ENCODE measurements around the gene SLC38A3. TPM values are rescaled to one million over a fixed set of nuclear protein-coding genes. Genes with fewer than 3 reads are reported as not detected.
A peak's percentile ranks its signal among the peaks of the same experiment; 100 is the strongest.

The SLC38A3 gene
- total and polyA plus RNA-seq, 4 experiments from 2014 or later, result not detected

- POLR2A ChIA-PET (ENCODE audit: partially characterized antibody), result no interaction called here
These were observed 44.5 kb upstream of the SLC38A3 start for GRCh38 chr3:50160561-50160983.

GRCh38 chr3:50161320-50161719 is 43.8 kb upstream of the SLC38A3 start:
- Mint-ChIP-seq H3K4me3 (no peak overlapping the region), H3K36me3 (no peaks in the 10 kb centered on the region), H3K27me3 (peaks cover 2 to 10% of the 10 kb centered on the region in 2 donors), H3K9me3 (no peaks in the 10 kb centered on the region), H3K4me1 (peaks cover 0 to 4% (median 0%) of the 10 kb centered on the region in 4 donors), H3K27ac (no peak overlapping the region)
- no peak for DNase-seq
- ChIA-PET POLR2A (ENCODE audit: partially characterized antibody) (no interaction called here), CTCF (ENCODE audit: partially characterized antibody) (no interaction called here)
- intact Hi-C loops (cut with micrococcal nuclease), result no loop called here
- Histone ChIP-seq H3K27ac (ENCODE audit: low read depth, low read length) (no peak overlapping the region), H3K4me1 (ENCODE audit: insufficient read depth, low read length) (peaks cover 1% of the 10 kb centered on the region), H3K4me3 (ENCODE audit: low read length in 2 of 2) (no peak overlapping the region), H3K36me3 (ENCODE audit: insufficient read depth, low read length) (no peaks in the 10 kb centered on the region), H3K27me3 (ENCODE audit: insufficient read depth, low read length) (no peaks in the 10 kb centered on the region), H3K9me3 (ENCODE audit: control insufficient read depth in 1 of 2, low read length in 2 of 2) (no peaks in the 10 kb centered on the region)

More at GRCh38 chr3:50160561-50160983, 44.5 kb upstream of the SLC38A3 start:
- intact Hi-C loops (cut with micrococcal nuclease), result no loop called here
- peaks cover 7% of the 10 kb centered on the region for H3K27me3 ChIP-seq (ENCODE audit: insufficient read depth, low read length)
- peaks cover 10 to 17% of the 10 kb centered on the region in 2 donors for H3K27me3 Mint-ChIP-seq
- no peaks in the 10 kb centered on the region for H3K36me3 Mint-ChIP-seq
- H3K27ac ChIP-seq (ENCODE audit: low read depth, low read length), result no peak overlapping the region
- CTCF ChIA-PET (ENCODE audit: partially characterized antibody), result no interaction called here
- DNase-seq, result peak in 1 of 5 donors; percentile 19
- no peak overlapping the region for H3K4me3 Mint-ChIP-seq
- H3K27ac Mint-ChIP-seq, result no peak overlapping the region
- peaks cover 9% of the 10 kb centered on the region for H3K4me1 ChIP-seq (ENCODE audit: insufficient read depth, low read length)
- H3K9me3 ChIP-seq (ENCODE audit: control insufficient read depth in 1 of 2, low read length in 2 of 2), result no peaks in the 10 kb centered on the region
- peaks cover 3 to 9% (median 5%) of the 10 kb centered on the region in 4 donors for H3K4me1 Mint-ChIP-seq
- no peaks in the 10 kb centered on the region for H3K36me3 ChIP-seq (ENCODE audit: insufficient read depth, low read length)
- H3K4me3 ChIP-seq (ENCODE audit: low read length in 2 of 2), result no peak overlapping the region
- H3K9me3 Mint-ChIP-seq, result no peaks in the 10 kb centered on the region

DNA sequence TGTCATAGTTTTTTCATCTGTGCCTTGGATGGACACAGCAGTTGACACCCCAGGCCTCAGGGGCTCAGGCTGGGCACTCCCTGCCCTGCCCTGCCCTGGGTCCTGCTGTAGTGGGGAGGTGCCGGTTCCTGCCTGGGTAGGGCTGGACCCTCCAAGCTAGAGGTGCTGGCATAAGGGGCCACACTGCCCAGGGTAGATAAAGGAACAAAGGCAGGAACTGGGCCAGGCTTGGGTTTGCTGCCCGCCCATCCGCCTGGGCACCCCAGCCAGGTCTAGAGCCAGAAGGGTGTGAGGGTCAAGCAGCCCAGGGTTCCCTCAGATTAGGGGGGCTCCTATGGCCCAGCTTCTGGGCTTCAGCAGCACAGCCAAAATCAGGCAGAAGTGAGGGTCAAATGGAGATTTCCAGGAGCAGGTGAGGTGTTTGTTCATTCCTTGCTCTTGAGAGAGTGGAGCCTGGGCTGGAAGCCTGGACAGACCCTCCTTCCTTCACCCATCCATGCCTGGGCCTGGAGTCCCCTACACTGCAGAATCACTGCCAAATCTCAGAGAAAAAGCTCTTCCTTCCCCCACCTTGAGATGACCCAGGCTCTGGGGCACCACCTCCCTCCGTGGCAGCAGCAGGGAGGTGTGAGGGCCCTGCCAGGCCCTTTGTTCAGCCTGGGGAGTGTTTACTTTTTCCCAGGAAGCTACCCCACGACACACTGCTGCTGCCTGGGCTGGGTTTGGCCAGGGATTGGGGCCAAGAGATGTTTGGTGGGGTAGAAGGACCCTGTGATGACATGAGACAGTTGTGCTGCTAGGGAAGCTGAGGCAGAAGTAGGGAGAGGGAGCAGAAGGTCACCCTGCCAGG is 42.8 kb upstream of the SLC38A3 start:
- CTCF ChIA-PET (ENCODE audit: partially characterized antibody), result no interaction called here
- intact Hi-C loops (cut with micrococcal nuclease), result no loop called here
- Mint-ChIP-seq H3K4me3 (no peak overlapping the region), H3K27ac (no peak overlapping the region), H3K4me1 (peaks cover 0 to 4% (median 0%) of the 10 kb centered on the region in 4 donors), H3K9me3 (no peaks in the 10 kb centered on the region), H3K27me3 (peaks cover 0 to 9% of the 10 kb centered on the region in 2 donors), H3K36me3 (no peaks in the 10 kb centered on the region)
- H3K4me3 ChIP-seq (ENCODE audit: low read length in 2 of 2), result no peak overlapping the region
- H3K9me3 ChIP-seq (ENCODE audit: control insufficient read depth in 1 of 2, low read length in 2 of 2), result no peaks in the 10 kb centered on the region
- no peaks in the 10 kb centered on the region for H3K36me3 ChIP-seq (ENCODE audit: insufficient read depth, low read length)
- no peaks in the 10 kb centered on the region for H3K27me3 ChIP-seq (ENCODE audit: insufficient read depth, low read length)
- no peaks in the 10 kb centered on the region for H3K4me1 ChIP-seq (ENCODE audit: insufficient read depth, low read length)
- H3K27ac ChIP-seq (ENCODE audit: low read depth, low read length), result no peak overlapping the region
- POLR2A ChIA-PET (ENCODE audit: partially characterized antibody), result no interaction called here
- peak in 1 of 5 donors; percentile 5 for DNase-seq

DNA sequence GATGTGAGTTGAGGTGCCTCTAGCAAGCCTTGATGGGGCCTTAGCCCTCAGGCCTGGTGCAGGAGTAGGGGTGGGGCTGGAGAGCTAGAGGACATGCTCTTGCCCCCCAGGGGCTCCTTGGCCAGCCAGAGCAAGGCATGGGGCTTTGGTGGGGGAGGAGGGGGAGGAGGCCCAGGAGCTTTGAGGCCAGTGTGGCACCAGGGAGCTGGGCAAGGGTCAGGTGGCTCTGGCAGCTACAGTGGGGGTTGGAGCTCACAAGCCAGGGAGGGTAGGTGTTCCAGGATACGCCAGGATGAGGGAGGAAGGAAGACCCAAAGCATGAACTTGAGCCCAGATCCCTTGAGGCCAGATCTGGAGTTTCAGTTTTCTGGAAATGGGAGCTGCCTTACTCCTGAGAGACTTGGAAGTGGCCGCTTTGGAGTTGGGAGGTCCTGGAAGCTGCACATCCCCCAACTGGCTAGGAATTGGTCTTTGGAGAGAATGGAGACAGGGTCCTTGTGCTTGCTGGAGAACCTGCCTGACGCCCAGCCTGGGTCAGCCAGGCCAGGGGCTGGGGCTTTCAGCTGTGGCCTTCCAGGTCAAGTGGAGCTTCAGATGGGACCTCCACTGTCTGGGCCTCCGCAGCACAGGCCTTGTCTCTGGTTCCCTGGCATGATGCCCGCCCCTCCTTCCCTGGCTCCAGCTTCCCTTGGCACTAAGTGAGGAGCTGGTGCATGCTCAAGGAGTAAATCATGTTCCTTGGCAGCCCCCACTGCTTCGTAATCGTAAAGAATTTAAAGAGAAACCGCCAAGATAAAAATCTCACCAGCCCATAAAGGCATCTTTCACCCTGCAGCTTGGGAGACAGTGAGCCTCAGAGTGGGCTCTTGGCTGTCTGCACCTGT is 41.3 kb upstream of the SLC38A3 start:
- peak in 1 of 5 donors; percentile 22 for DNase-seq
- H3K36me3 ChIP-seq (ENCODE audit: insufficient read depth, low read length), result no peaks in the 10 kb centered on the region
- no peaks in the 10 kb centered on the region for H3K9me3 ChIP-seq (ENCODE audit: control insufficient read depth in 1 of 2, low read length in 2 of 2)
- no peaks in the 10 kb centered on the region for H3K4me1 ChIP-seq (ENCODE audit: insufficient read depth, low read length)
- no peaks in the 10 kb centered on the region for H3K4me1 Mint-ChIP-seq
- no peak overlapping the region for H3K4me3 ChIP-seq (ENCODE audit: low read length in 2 of 2)
- no peaks in the 10 kb centered on the region for H3K9me3 Mint-ChIP-seq
- H3K27ac Mint-ChIP-seq, result no peak overlapping the region
- POLR2A ChIA-PET (ENCODE audit: partially characterized antibody), result no interaction called here
- H3K36me3 Mint-ChIP-seq, result no peaks in the 10 kb centered on the region
- CTCF ChIA-PET (ENCODE audit: partially characterized antibody), result no interaction called here
- no peaks in the 10 kb centered on the region for H3K27me3 ChIP-seq (ENCODE audit: insufficient read depth, low read length)
- peaks cover 0 to 6% of the 10 kb centered on the region in 2 donors for H3K27me3 Mint-ChIP-seq
- no peak overlapping the region for H3K27ac ChIP-seq (ENCODE audit: low read depth, low read length)
- intact Hi-C loops (cut with micrococcal nuclease), result no loop called here
- no peak overlapping the region for H3K4me3 Mint-ChIP-seq

DNA sequence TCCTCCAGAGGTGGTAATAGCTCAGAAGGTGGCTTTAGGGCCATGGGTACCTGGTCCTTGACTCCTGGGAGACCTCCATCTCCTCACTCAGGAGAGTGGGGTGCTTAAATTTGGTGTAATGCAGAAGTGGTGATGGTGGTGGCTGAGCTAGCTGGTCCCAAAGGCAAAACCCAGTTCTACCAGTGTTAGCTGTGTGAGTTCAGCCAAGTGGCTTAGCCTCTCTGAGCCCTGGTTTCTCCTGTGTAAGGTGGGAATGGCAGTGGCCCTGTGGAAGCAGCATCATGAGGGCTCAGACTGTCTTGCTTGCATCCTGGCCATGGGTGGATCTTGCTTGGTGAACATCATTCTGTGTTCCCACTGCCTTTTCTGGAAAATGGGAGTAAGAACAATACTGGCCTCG is 40.6 kb upstream of the SLC38A3 start:
- ChIA-PET CTCF (ENCODE audit: partially characterized antibody) (no interaction called here), POLR2A (ENCODE audit: partially characterized antibody) (no interaction called here)
- Histone ChIP-seq H3K27me3 (ENCODE audit: insufficient read depth, low read length) (no peaks in the 10 kb centered on the region), H3K4me1 (ENCODE audit: insufficient read depth, low read length) (no peaks in the 10 kb centered on the region), H3K36me3 (ENCODE audit: insufficient read depth, low read length) (no peaks in the 10 kb centered on the region), H3K27ac (ENCODE audit: low read depth, low read length) (no peak overlapping the region), H3K9me3 (ENCODE audit: control insufficient read depth in 1 of 2, low read length in 2 of 2) (no peaks in the 10 kb centered on the region), H3K4me3 (ENCODE audit: low read length in 2 of 2) (no peak overlapping the region)
- no peak overlapping the region for H3K4me3 Mint-ChIP-seq
- H3K9me3 Mint-ChIP-seq, result no peaks in the 10 kb centered on the region
- DNase-seq, result no peak
- intact Hi-C loops (cut with micrococcal nuclease), result no loop called here
- H3K36me3 Mint-ChIP-seq, result no peaks in the 10 kb centered on the region
- peaks cover 0 to 6% of the 10 kb centered on the region in 2 donors for H3K27me3 Mint-ChIP-seq
- no peaks in the 10 kb centered on the region for H3K4me1 Mint-ChIP-seq
- H3K27ac Mint-ChIP-seq, result no peak overlapping the region

- Histone ChIP-seq H3K27ac (ENCODE audit: low read depth, low read length) (no peak overlapping the region), H3K36me3 (ENCODE audit: insufficient read depth, low read length) (no peaks in the 10 kb centered on the region), H3K9me3 (ENCODE audit: control insufficient read depth in 1 of 2, low read length in 2 of 2) (no peaks in the 10 kb centered on the region), H3K27me3 (ENCODE audit: insufficient read depth, low read length) (no peaks in the 10 kb centered on the region), H3K4me3 (ENCODE audit: low read length in 2 of 2) (no peak overlapping the region), H3K4me1 (ENCODE audit: insufficient read depth, low read length) (no peaks in the 10 kb centered on the region)
- Mint-ChIP-seq H3K27me3 (peaks cover 0 to 6% of the 10 kb centered on the region in 2 donors), H3K36me3 (no peaks in the 10 kb centered on the region), H3K27ac (no peak overlapping the region), H3K9me3 (no peaks in the 10 kb centered on the region), H3K4me3 (no peak overlapping the region), H3K4me1 (no peaks in the 10 kb centered on the region)
- CTCF ChIA-PET (ENCODE audit: partially characterized antibody), result no interaction called here
- DNase-seq, result no peak
- POLR2A ChIA-PET (ENCODE audit: partially characterized antibody), result no interaction called here
- intact Hi-C loops (cut with micrococcal nuclease), result no loop called here
These were observed 39.8 kb upstream of the SLC38A3 start for GRCh38 chr3:50164984-50165909.
